H9 (cell line): ENCODE results near the gene NFE2L3. TPM values are rescaled to one million over a fixed set of nuclear protein-coding genes. Genes with fewer than 3 reads are reported as not detected.

Experiments used
- DNase-seq: peaks from one replicate; pipeline ENCODE4 v3.0.0-alpha.2; 2017
- H2AFZ ChIP-seq: one replicate; pipeline ENCODE4 v1.6.1; 2013; ENCODE audit warnings: mild to moderate bottlenecking, low read length, control low read depth, moderate library complexity
- H2AK5ac ChIP-seq: 2 replicates; pipeline ENCODE4 v1.6.1; 2013; ENCODE audit warnings: low read length, control low read depth, mixed read lengths; ENCODE audit not compliant: insufficient read length
- H2BK120ac ChIP-seq: one replicate; pipeline ENCODE4 v1.6.1; 2013; ENCODE audit warnings: low read depth, mild to moderate bottlenecking, low read length, control low read depth, inconsistent platforms; ENCODE audit not compliant: poor library complexity, severe bottlenecking
- H2BK12ac ChIP-seq: 2 replicates; pipeline ENCODE4 v1.6.1; 2013; ENCODE audit warnings: low read length, control low read depth, mixed read lengths, low read depth; ENCODE audit not compliant: insufficient read length
- H2BK15ac ChIP-seq: 2 replicates; pipeline ENCODE4 v1.6.1; 2013; ENCODE audit warnings: low read depth, low read length, control low read depth
- H2BK20ac ChIP-seq: one replicate; pipeline ENCODE4 v1.6.1; 2013; ENCODE audit warnings: low read depth, mild to moderate bottlenecking, low read length, control low read depth, inconsistent platforms; ENCODE audit not compliant: poor library complexity, severe bottlenecking
- H2BK5ac ChIP-seq: 2 replicates; pipeline ENCODE4 v1.6.1; 2013; ENCODE audit warnings: low read length, control low read depth, mixed read lengths; ENCODE audit not compliant: insufficient read length
- H3K14ac ChIP-seq: 2 replicates; pipeline ENCODE4 v1.6.1; 2013; ENCODE audit warnings: low read length, control low read depth; ENCODE audit not compliant: insufficient read depth
- H3K18ac ChIP-seq: 2 replicates; pipeline ENCODE4 v1.6.1; 2013; ENCODE audit warnings: low read depth, mild to moderate bottlenecking, mixed read lengths, low read length, control low read depth; ENCODE audit not compliant: insufficient read length
- H3K23ac ChIP-seq: 2 replicates; pipeline ENCODE4 v1.6.1; 2013; ENCODE audit warnings: low read length, control low read depth, mixed read lengths, low read depth; ENCODE audit not compliant: insufficient read length
- H3K23me2 ChIP-seq: 2 replicates; pipeline ENCODE4 v1.6.1; 2013; ENCODE audit warnings: low read depth, mild to moderate bottlenecking, mixed read lengths, low read length, control low read depth; ENCODE audit not compliant: insufficient read length, poor library complexity, severe bottlenecking
- H3K27ac ChIP-seq: 2 replicates; pipeline ENCODE4 v1.5.1; 2013; ENCODE audit warnings: low read length, control low read depth, mixed read lengths, low read depth; ENCODE audit not compliant: insufficient read length
- H3K27me3 ChIP-seq: 2 replicates; pipeline ENCODE4 v1.6.1; 2013; ENCODE audit warnings: low read length, control low read depth, inconsistent platforms; ENCODE audit not compliant: insufficient read depth
- H3K4ac ChIP-seq: 2 replicates; pipeline ENCODE4 v1.6.1; 2013; ENCODE audit warnings: low read depth, mild to moderate bottlenecking, control low read depth, inconsistent platforms, low read length, moderate library complexity
- H3K4me1 ChIP-seq: 2 replicates; pipeline ENCODE4 v1.6.1; 2013; ENCODE audit warnings: low read length, control low read depth, inconsistent platforms; ENCODE audit not compliant: insufficient read depth
- H3K4me2 ChIP-seq: 2 replicates; pipeline ENCODE4 v1.6.1; 2013; ENCODE audit warnings: low read length, control low read depth, mixed read lengths; ENCODE audit not compliant: insufficient read length, insufficient read depth
- H3K56ac ChIP-seq: 2 replicates; pipeline ENCODE4 v1.6.1; 2013; ENCODE audit warnings: low read depth, mild to moderate bottlenecking, mixed read lengths, low read length, control low read depth; ENCODE audit not compliant: insufficient read length
- H3K79me1 ChIP-seq: 2 replicates; pipeline ENCODE4 v1.6.1; 2013; ENCODE audit warnings: low read depth, mild to moderate bottlenecking, moderate library complexity, low read length, control low read depth, inconsistent platforms; ENCODE audit not compliant: insufficient read depth, poor library complexity, severe bottlenecking
- H3K79me2 ChIP-seq: 2 replicates; pipeline ENCODE4 v1.6.1; 2013; ENCODE audit warnings: low read length, control low read depth, inconsistent platforms; ENCODE audit not compliant: insufficient read depth
- H3K9ac ChIP-seq: 2 replicates; pipeline ENCODE4 v1.6.1; 2013; ENCODE audit warnings: low read length, control low read depth, mixed read lengths; ENCODE audit not compliant: insufficient read length; ENCODE audit errors: extremely low read depth
- H3K9me3 ChIP-seq: one replicate; pipeline ENCODE4 v1.6.1; 2013; ENCODE audit warnings: low read depth, low read length, inconsistent platforms; ENCODE audit not compliant: control insufficient read depth
- H3T11ph ChIP-seq: one replicate; pipeline ENCODE4 v1.6.1; 2013; ENCODE audit warnings: mild to moderate bottlenecking, low read length, control low read depth, inconsistent platforms
- H4K20me1 ChIP-seq: one replicate; pipeline ENCODE4 v1.6.1; 2013; ENCODE audit not compliant: control insufficient read depth, insufficient read length, insufficient read depth
- H4K5ac ChIP-seq: 2 replicates; pipeline ENCODE4 v1.6.1; 2013; ENCODE audit warnings: low read depth, mild to moderate bottlenecking, mixed read lengths, low read length, control low read depth; ENCODE audit not compliant: insufficient read length
- H4K8ac ChIP-seq: replicated peaks from 2 replicates; pipeline ENCODE4 v1.6.1; 2013; ENCODE audit warnings: low read length, control low read depth, mixed read lengths, low read depth; ENCODE audit not compliant: insufficient read length
- H4K91ac ChIP-seq: 2 replicates; pipeline ENCODE4 v1.6.1; 2013; ENCODE audit warnings: low read depth, mild to moderate bottlenecking, moderate library complexity, mixed read lengths, low read length, control low read depth; ENCODE audit not compliant: insufficient read length
- H3K27ac Mint-ChIP-seq, 3 experiments: 2 replicates in 2 of 3; 3 replicates in 1 of 3; pipeline ENCODE4 v1.8.0; 2020 to 2021; ENCODE audit warnings: mixed read lengths in 3 of 3, mild to moderate bottlenecking in 1 of 3, moderate library complexity in 1 of 3
- H3K27me3 Mint-ChIP-seq: 2 replicates; pipeline ENCODE4 v1.8.0; 2021; ENCODE audit warnings: low read depth, mild to moderate bottlenecking, moderate library complexity, mixed read lengths
- H3K36me3 Mint-ChIP-seq, 3 experiments: 2 replicates in 2 of 3; 3 replicates in 1 of 3; pipeline ENCODE4 v1.8.0; 2020 to 2021; ENCODE audit warnings: low read depth in 3 of 3, mixed read lengths in 3 of 3; ENCODE audit not compliant: insufficient read depth in 1 of 3
- H3K4me1 Mint-ChIP-seq, 2 experiments: 2 replicates each; pipeline ENCODE4 v1.8.0; 2020; ENCODE audit warnings: mixed read lengths in 2 of 2
- H3K4me3 Mint-ChIP-seq, 2 experiments: 2 replicates in 1 of 2; 3 replicates in 1 of 2; pipeline ENCODE4 v1.8.0; 2020 to 2021; ENCODE audit warnings: mild to moderate bottlenecking in 2 of 2, mixed read lengths in 2 of 2, moderate library complexity in 1 of 2
- H3K9me3 Mint-ChIP-seq, 2 experiments: 2 replicates in 1 of 2; 3 replicates in 1 of 2; pipeline ENCODE4 v1.8.0; 2020; ENCODE audit warnings: mild to moderate bottlenecking in 2 of 2, mixed read lengths in 2 of 2, moderate library complexity in 1 of 2
- WGBS: extraction: QIAGEN DNeasy Blood & Tissue Kit; methylation state at CpG from one replicate; pipeline ENCODE4 v1.1.7; 2013; ENCODE audit warnings: missing lambda C conversion rate, low lambda C conversion rate, mixed read lengths; ENCODE audit not compliant: insufficient read length; ENCODE audit errors: extremely low coverage; 5-methylcytosine and 5-hydroxymethylcytosine counted together
- total RNA-seq: library from RNA; stranded (reverse); gene quantifications from 2 replicates; pipeline ENCODE4 v1.2.1, GENCODE V29; 2021
- TF ChIP-seq, protein P1 (sequence below): fragments of 200-600 bp; sonication (generic); conservative IDR thresholded peaks from 3 replicates; pipeline ENCODE4 v1.8.0; 2021; ENCODE audit warnings: antibody characterized with exemption, mild to moderate bottlenecking

NFE2L3 gene
- total RNA-seq, 1 experiment from 2014 or later, result 46.9 TPM

DNA sequence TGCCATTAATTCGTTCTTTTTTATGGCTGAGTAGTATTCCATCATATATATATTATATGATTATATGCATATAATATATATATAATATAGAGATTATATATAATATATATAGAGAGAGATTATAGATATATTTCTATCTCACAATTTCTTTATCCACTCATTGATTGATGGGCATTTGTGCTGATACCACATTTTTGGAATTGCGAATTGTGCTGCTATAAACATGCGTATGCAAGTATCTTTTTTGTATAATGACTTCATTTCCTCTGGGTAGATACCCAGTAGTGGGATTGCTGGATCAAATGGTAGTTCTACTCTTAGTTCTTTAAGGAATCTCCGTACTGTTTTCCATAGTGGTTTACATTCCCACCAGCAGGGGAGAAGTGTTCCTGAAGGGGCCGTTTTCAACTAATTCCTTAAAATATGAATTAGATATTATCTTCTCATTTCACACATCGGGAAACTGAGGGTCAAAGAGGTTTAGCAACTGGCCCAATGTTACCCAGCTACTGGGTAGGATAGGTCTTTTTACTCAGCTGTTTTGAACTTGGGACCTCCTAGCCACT is 16.5 kb downstream of the NFE2L3 start:
- peaks cover 39% of the 10 kb centered on the region for H3K79me2 ChIP-seq
- H3K18ac ChIP-seq, result no peak overlapping the region
- no peaks in the 10 kb centered on the region for H3K9me3 ChIP-seq
- peaks cover 14% of the 10 kb centered on the region for H3K79me1 ChIP-seq
- H3K27me3 Mint-ChIP-seq, result no peaks in the 10 kb centered on the region
- no peak overlapping the region for H3K14ac ChIP-seq
- H4K91ac ChIP-seq, result no peak overlapping the region
- H3K4me3 Mint-ChIP-seq, result no peak overlapping the region
- no peak overlapping the region for H3K23ac ChIP-seq
- no peak overlapping the region for H3K9ac ChIP-seq
- H3K56ac ChIP-seq, result no peak overlapping the region
- no peak overlapping the region for H2BK20ac ChIP-seq
- peaks cover 19 to 51% (median 24%) of the 10 kb centered on the region in 3 experiments; a peak in 6 of 7 replicates for H3K36me3 Mint-ChIP-seq
- H3T11ph ChIP-seq, result no peak overlapping the region
- no peak overlapping the region for H3K4ac ChIP-seq
- peaks cover 10% of the 10 kb centered on the region for H3K4me1 ChIP-seq
- H3K27me3 ChIP-seq, result no peaks in the 10 kb centered on the region
- H4K5ac ChIP-seq, result no peak overlapping the region
- TF ChIP-seq, protein P1, sequence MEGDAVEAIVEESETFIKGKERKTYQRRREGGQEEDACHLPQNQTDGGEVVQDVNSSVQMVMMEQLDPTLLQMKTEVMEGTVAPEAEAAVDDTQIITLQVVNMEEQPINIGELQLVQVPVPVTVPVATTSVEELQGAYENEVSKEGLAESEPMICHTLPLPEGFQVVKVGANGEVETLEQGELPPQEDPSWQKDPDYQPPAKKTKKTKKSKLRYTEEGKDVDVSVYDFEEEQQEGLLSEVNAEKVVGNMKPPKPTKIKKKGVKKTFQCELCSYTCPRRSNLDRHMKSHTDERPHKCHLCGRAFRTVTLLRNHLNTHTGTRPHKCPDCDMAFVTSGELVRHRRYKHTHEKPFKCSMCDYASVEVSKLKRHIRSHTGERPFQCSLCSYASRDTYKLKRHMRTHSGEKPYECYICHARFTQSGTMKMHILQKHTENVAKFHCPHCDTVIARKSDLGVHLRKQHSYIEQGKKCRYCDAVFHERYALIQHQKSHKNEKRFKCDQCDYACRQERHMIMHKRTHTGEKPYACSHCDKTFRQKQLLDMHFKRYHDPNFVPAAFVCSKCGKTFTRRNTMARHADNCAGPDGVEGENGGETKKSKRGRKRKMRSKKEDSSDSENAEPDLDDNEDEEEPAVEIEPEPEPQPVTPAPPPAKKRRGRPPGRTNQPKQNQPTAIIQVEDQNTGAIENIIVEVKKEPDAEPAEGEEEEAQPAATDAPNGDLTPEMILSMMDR, result peak; percentile 51
- H4K20me1 ChIP-seq, result no peaks in the 10 kb centered on the region
- no peak overlapping the region for H2AK5ac ChIP-seq
- H2BK120ac ChIP-seq, result no peak overlapping the region
- no peak overlapping the region for H2AFZ ChIP-seq
- no peak overlapping the region for H2BK12ac ChIP-seq
- H2BK5ac ChIP-seq, result no peak overlapping the region
- no peak overlapping the region for H4K8ac ChIP-seq
- no peaks in the 10 kb centered on the region for H3K23me2 ChIP-seq
- H3K9me3 Mint-ChIP-seq, result peaks cover 0 to 18% of the 10 kb centered on the region in 2 experiments; a peak in 4 of 5 replicates
- no peak overlapping the region for H2BK15ac ChIP-seq
- peak overlapping the region; percentile 3 for H3K4me2 ChIP-seq
- WGBS, result no CpG with 5 or more reads among the region's 6 CpGs
- no peak for DNase-seq
- H3K27ac ChIP-seq, result no peak overlapping the region
- H3K4me1 Mint-ChIP-seq, result peaks cover 19 to 27% of the 10 kb centered on the region in 2 experiments
- H3K27ac Mint-ChIP-seq, result no peak overlapping the region
